SJCRH30 (cell line): Measurements from ENCODE around the gene ABCA12. TPM values are rescaled to one million over a fixed set of nuclear protein-coding genes. Genes with fewer than 3 reads are reported as not detected.

Experiments
- DNase-seq, 2 experiments: peaks; one replicate each; pipeline ENCODE4 v3.0.0-alpha.2; 2015 to 2020
- H3K27ac ChIP-seq: fragments of 250-450 bp; sonication (Bioruptor Pico); 2 replicates; pipeline ENCODE4 v1.5.1; 2020; ENCODE audit warnings: mild to moderate bottlenecking, moderate library complexity
- H3K27me3 ChIP-seq: fragments of 250-450 bp; sonication (Bioruptor Pico); 2 replicates; pipeline ENCODE4 v1.5.1; 2020; ENCODE audit warnings: mild to moderate bottlenecking, moderate library complexity
- H3K36me3 ChIP-seq: fragments of 250-450 bp; sonication (Bioruptor Pico); 2 replicates; pipeline ENCODE4 v1.5.1; 2020; ENCODE audit warnings: mild to moderate bottlenecking, moderate library complexity
- H3K4me1 ChIP-seq: fragments of 250-450 bp; sonication (Bioruptor Pico); 2 replicates; pipeline ENCODE4 v1.5.1; 2020; ENCODE audit warnings: mild to moderate bottlenecking, moderate library complexity
- H3K4me3 ChIP-seq: fragments of 250-450 bp; sonication (Bioruptor Pico); 2 replicates; pipeline ENCODE4 v1.5.1; 2020; ENCODE audit warnings: mild to moderate bottlenecking, moderate library complexity
- H3K9me3 ChIP-seq: fragments of 250-450 bp; sonication (Bioruptor Pico); replicated peaks from 2 replicates; pipeline ENCODE4 v1.5.1; 2020; ENCODE audit warnings: mild to moderate bottlenecking, moderate library complexity
- total RNA-seq: library from RNA; depleted of rRNA; stranded (reverse); fragments of >200 nt; shearing (Covaris generic); gene quantifications from 2 replicates; pipeline ENCODE4 v1.2.3, GENCODE V29; 2014

Gene ABCA12
- total RNA-seq, 1 experiment from 2014 or later, result 0.12 TPM

DNA sequence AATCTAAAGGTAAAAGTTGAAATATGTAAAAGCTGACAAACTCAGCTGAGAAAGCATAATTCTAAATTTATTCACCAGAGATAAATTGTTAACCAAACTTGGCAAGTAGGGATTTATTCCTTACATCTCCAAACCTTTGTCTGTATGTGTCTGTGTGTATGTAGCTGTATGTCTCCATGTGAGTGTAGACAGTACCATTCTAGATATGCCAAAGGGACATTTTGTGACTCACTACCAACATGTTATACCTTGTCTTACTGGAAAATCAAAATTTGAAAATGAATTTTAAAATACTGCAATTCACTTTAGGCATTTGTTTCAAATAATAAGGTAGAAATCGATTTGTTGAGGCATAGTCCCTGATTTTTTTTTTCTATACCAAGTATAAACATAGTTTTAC is 102.1 kb downstream of the ABCA12 start:
- no peak overlapping the region for H3K27ac ChIP-seq
- H3K4me3 ChIP-seq, result no peak overlapping the region
- no peaks in the 10 kb centered on the region for H3K36me3 ChIP-seq
- H3K9me3 ChIP-seq, result no peaks in the 10 kb centered on the region
- H3K4me1 ChIP-seq, result no peaks in the 10 kb centered on the region
- no peak for DNase-seq
- H3K27me3 ChIP-seq, result no peaks in the 10 kb centered on the region

DNA sequence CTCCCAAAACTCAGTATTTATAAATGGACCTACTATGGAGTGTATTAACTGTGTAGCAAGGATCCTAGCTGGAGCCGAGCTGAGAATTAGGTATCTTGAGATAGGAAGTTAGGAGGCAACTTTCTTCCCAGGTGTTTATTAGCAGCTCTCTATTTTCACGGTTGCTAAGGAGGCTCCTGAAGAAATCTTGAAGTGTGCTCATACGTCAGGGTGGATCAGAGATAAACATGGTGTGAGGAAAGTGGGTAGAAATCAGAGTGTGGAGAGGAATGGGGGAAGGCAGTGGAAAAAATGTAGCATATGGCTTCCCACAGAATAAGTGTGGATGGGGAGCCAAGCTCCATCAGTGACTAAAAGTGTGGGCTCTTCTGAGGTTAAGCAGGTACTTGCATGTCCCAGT is 104.3 kb downstream of the ABCA12 start:
- Histone ChIP-seq H3K4me3 (no peak overlapping the region), H3K27me3 (no peaks in the 10 kb centered on the region), H3K4me1 (no peaks in the 10 kb centered on the region), H3K9me3 (no peaks in the 10 kb centered on the region), H3K36me3 (no peaks in the 10 kb centered on the region), H3K27ac (no peak overlapping the region)
- no peak for DNase-seq

GRCh38 chr2:215032153-215032552 is 106.3 kb downstream of the ABCA12 start:
- H3K4me1 ChIP-seq, result no peaks in the 10 kb centered on the region
- H3K4me3 ChIP-seq, result no peak overlapping the region
- no peak overlapping the region for H3K27ac ChIP-seq
- DNase-seq, result no peak
- H3K9me3 ChIP-seq, result no peaks in the 10 kb centered on the region
- H3K27me3 ChIP-seq, result no peaks in the 10 kb centered on the region
- no peaks in the 10 kb centered on the region for H3K36me3 ChIP-seq

GRCh38 chr2:215031321-215031720 is 107.1 kb downstream of the ABCA12 start:
- H3K27ac ChIP-seq, result no peak overlapping the region

DNA sequence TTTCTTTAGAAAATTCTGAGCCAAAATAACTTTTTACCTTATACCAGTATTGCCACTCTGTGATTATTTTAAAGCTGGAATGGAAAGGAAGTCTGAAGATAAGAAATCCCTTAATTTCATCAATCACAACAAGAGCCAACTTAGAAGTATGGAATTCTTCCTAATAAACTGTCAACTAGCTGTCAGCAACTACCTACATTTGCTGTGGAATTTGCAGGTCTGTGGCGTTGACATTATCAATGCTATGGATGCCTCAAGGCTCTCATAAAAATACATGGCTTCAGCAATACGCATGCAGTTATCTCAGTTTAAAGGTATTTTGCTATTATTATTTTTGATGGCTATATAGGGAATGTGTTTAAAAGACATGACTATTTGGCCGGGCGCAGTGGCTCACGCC is 108.5 kb downstream of the ABCA12 start:
- no peaks in the 10 kb centered on the region for H3K36me3 ChIP-seq
- no peaks in the 10 kb centered on the region for H3K9me3 ChIP-seq
- no peak overlapping the region for H3K27ac ChIP-seq
- no peaks in the 10 kb centered on the region for H3K4me1 ChIP-seq
- H3K27me3 ChIP-seq, result no peaks in the 10 kb centered on the region; the same call in 1 of the 2 replicates
- DNase-seq, result no peak
- no peak overlapping the region for H3K4me3 ChIP-seq

More at GRCh38 chr2:215031321-215031720, 107.1 kb downstream of the ABCA12 start:
- Histone ChIP-seq H3K4me1 (no peaks in the 10 kb centered on the region), H3K36me3 (no peaks in the 10 kb centered on the region), H3K4me3 (no peak overlapping the region), H3K27me3 (no peaks in the 10 kb centered on the region), H3K9me3 (no peaks in the 10 kb centered on the region)
- no peak for DNase-seq

DNA sequence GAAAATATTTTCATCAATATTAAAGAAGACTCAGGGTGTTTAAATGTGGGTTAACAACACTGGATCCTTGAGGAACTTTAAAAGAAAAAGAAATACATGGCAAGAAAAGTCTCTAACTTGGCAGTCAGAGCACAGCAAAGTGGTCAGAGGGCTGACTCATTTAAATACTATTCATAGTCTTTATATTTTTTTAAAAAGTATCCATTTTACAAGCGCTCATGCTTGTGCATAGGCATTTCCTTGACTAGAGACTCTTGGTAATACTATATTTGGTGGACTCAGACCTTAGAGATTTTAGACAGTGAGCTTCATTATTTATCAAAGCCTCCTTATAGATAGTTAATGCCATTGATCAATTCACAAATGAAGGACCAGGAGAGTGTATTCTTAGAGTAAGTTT is 110.2 kb downstream of the ABCA12 start:
- Histone ChIP-seq H3K9me3 (no peaks in the 10 kb centered on the region), H3K27me3 (no peaks in the 10 kb centered on the region; the same call in 1 of the 2 replicates), H3K27ac (no peak overlapping the region), H3K36me3 (no peaks in the 10 kb centered on the region), H3K4me1 (no peaks in the 10 kb centered on the region), H3K4me3 (no peak overlapping the region)
- DNase-seq, result no peak

DNA sequence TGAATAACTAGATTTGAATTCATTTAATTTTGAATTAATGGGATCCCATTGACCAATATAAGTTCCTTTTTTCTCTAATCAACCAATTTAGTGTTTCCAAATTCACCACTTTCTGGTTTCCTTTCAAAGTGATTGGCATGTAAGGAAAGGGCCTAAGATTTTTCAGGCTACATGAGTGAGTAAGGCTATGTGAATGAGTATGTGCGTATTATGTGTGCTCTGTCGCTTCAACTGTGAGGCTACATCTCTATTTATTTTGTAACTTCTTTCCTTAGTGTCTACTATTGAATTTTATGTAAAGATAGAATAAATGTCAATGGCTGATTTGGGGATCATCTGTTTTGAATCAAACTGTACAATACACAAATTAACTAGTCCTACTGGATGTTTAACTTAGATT is 110.6 kb downstream of the ABCA12 start:
- Histone ChIP-seq H3K27ac (no peak overlapping the region), H3K36me3 (no peaks in the 10 kb centered on the region), H3K4me3 (no peak overlapping the region), H3K27me3 (no peaks in the 10 kb centered on the region; the same call in 1 of the 2 replicates), H3K9me3 (no peaks in the 10 kb centered on the region), H3K4me1 (no peaks in the 10 kb centered on the region)
- no peak for DNase-seq

DNA sequence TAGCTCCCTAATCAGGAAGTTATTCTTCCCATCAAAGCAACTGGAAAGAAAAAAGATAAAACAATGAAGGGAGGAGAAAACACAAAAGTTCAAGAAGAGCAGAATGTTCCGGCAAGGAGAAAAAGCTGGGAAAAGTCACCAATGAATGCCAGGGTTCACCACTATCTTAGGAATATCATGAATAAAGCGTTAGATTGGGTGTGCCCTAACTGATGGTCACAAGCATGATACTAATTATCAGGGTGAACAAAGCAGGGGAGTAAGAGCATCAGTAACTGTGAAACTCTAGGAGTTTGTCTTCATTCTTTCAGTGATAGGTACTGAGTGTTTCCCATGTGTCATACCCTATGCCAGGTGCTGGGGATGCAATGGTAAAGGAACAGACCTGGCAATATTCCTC is 115.5 kb downstream of the ABCA12 start:
- H3K4me1 ChIP-seq, result no peaks in the 10 kb centered on the region
- DNase-seq, result no peak

GRCh38 chr2:215022418-215022817 is 116.0 kb downstream of the ABCA12 start:
- H3K36me3 ChIP-seq, result no peaks in the 10 kb centered on the region
- no peak overlapping the region for H3K27ac ChIP-seq
- H3K4me3 ChIP-seq, result no peak overlapping the region
- no peaks in the 10 kb centered on the region for H3K4me1 ChIP-seq
- H3K9me3 ChIP-seq, result no peaks in the 10 kb centered on the region
- H3K27me3 ChIP-seq, result no peaks in the 10 kb centered on the region; the same call in 1 of the 2 replicates
- DNase-seq, result no peak

More for the DNA sequence above, 115.5 kb downstream of the ABCA12 start:
- Histone ChIP-seq H3K36me3 (no peaks in the 10 kb centered on the region), H3K27me3 (no peaks in the 10 kb centered on the region; the same call in 1 of the 2 replicates), H3K27ac (no peak overlapping the region), H3K4me3 (no peak overlapping the region), H3K9me3 (no peaks in the 10 kb centered on the region)

GRCh38 chr2:215020283-215020682 is 118.1 kb downstream of the ABCA12 start:
- Histone ChIP-seq H3K9me3 (no peaks in the 10 kb centered on the region), H3K36me3 (no peaks in the 10 kb centered on the region), H3K4me3 (no peak overlapping the region), H3K4me1 (no peaks in the 10 kb centered on the region), H3K27ac (no peak overlapping the region), H3K27me3 (no peaks in the 10 kb centered on the region)
- DNase-seq, result no peak

DNA sequence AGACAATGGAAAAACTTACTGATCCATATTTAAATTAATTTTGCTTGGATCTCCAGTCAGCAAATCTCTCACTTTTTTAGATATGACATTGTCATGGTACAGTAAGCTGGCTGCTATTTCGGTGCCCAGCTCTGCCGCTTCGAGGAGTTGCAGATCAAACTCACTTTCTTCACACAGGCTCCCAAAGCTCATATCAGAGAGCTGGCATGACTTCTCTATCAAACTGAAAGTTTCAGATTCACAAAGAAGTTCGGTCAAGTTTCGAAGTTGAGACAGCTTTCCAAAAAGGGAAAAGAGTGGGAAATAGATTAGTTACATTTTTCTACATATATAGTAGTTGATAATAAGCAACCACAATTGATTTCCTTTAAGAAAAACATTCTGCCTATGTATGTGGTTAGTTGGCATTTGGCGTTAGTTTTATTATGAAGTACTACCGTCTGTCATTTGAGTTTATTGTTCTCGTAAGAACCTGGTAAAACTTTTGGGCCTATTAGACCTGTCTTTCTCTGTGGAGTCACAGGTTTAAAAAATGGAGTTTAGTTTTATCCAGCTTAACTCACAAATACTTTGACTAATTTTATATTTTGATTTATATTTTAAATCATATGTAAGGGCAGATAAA is 118.8 kb downstream of the ABCA12 start:
- Histone ChIP-seq H3K9me3 (no peaks in the 10 kb centered on the region), H3K27ac (no peak overlapping the region), H3K4me1 (no peaks in the 10 kb centered on the region), H3K27me3 (no peaks in the 10 kb centered on the region), H3K36me3 (no peaks in the 10 kb centered on the region), H3K4me3 (no peak overlapping the region)
- DNase-seq, result no peak

DNA sequence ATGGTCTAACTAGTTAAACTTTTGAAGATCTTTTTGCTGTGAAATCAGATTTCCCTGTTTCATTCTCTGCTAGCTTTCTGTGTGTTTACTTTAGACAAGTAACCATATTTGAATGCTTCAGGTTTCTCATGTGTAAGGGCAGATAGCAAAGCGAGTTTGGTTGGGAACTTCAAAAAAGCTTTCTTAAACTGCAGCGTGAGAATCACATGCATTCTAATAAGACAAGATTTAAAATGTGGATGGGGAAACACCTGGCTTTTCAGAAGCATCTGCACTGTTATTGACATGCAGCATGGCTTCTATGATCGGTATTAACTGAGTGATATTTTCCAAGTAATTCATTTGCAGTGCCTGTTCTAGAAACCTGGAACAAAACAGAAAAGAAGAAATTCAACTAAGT is 119.3 kb downstream of the ABCA12 start:
- no peak overlapping the region for H3K27ac ChIP-seq
- H3K9me3 ChIP-seq, result no peaks in the 10 kb centered on the region
- no peaks in the 10 kb centered on the region for H3K27me3 ChIP-seq
- no peaks in the 10 kb centered on the region for H3K36me3 ChIP-seq
- no peak for DNase-seq
- H3K4me3 ChIP-seq, result no peak overlapping the region
- no peaks in the 10 kb centered on the region for H3K4me1 ChIP-seq

DNA sequence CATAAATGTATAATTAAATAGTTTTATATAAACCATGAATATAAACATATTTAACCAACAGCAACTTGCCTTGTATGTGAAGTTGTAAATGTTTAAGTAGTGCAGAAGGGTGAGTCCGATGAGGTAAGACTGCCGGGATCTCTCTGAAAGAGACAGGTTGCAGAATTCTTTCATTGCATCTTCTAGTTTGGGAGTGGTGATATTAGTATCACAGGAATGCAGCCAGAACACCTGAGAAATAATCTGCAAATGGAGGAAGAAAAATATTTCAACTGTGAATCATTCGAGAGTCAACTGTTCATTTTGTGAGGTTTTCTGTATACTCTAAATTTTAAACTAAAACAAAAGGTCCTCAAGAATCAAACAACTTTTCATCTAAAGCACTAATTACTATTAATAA is 123.0 kb downstream of the ABCA12 start:
- H3K4me1 ChIP-seq, result no peaks in the 10 kb centered on the region
- H3K9me3 ChIP-seq, result no peaks in the 10 kb centered on the region
- H3K36me3 ChIP-seq, result no peaks in the 10 kb centered on the region
- H3K4me3 ChIP-seq, result no peak overlapping the region
- no peak for DNase-seq
- H3K27ac ChIP-seq, result no peak overlapping the region
- H3K27me3 ChIP-seq, result no peaks in the 10 kb centered on the region

GRCh38 chr2:215010390-215010789 is 128.0 kb downstream of the ABCA12 start:
- no peaks in the 10 kb centered on the region for H3K4me1 ChIP-seq
- H3K4me3 ChIP-seq, result no peak overlapping the region
- peak in 1 of 2 experiments; percentile 1 for DNase-seq
- H3K9me3 ChIP-seq, result no peaks in the 10 kb centered on the region
- H3K27ac ChIP-seq, result no peak overlapping the region
- no peaks in the 10 kb centered on the region for H3K36me3 ChIP-seq
- H3K27me3 ChIP-seq, result no peaks in the 10 kb centered on the region

DNA sequence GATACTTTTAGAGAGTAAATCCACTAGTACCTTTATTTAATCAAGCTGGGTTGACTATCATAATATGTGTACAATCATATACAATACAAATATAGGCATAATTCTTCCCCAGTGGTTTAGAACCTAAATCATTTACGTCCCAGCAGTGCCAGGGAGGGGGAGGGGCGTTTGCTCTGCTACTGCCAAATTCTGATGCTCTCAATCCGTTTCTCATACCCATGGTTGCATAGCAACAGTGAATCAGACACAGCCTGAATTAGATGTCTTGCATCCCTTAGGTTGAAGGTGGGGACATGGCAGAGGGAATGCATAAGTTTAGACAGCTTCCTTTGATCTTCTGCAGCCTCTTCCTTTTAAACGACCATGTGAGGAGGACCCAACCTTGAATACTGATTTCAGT is 135.4 kb downstream of the ABCA12 start:
- no peaks in the 10 kb centered on the region for H3K36me3 ChIP-seq
- no peaks in the 10 kb centered on the region for H3K4me1 ChIP-seq
- H3K27me3 ChIP-seq, result no peaks in the 10 kb centered on the region
- no peaks in the 10 kb centered on the region for H3K9me3 ChIP-seq
- H3K4me3 ChIP-seq, result no peak overlapping the region
- no peak for DNase-seq
- H3K27ac ChIP-seq, result no peak overlapping the region

DNA sequence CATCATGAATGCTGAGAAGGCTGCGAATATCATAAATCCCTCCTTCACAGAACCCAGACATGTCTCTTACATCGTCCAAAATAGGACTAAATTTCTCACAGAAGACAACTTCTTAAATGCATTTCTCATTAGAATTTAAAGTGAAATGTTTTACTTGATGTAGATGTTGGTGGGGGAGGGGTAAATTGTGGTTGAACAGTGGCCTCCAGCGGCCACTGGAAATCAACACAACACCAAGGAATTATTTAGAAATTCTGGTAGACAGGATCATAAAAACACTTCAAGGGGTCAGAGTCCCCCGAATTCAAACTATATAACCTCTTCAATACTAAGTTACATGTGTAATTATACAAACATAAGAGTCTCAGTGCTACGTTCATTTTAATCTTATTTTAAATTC is 135.9 kb downstream of the ABCA12 start:
- H3K4me3 ChIP-seq, result no peak overlapping the region
- H3K27me3 ChIP-seq, result no peaks in the 10 kb centered on the region
- H3K27ac ChIP-seq, result no peak overlapping the region
- no peaks in the 10 kb centered on the region for H3K4me1 ChIP-seq
- DNase-seq, result peak; percentile 19 to 62
- H3K9me3 ChIP-seq, result no peaks in the 10 kb centered on the region
- no peaks in the 10 kb centered on the region for H3K36me3 ChIP-seq
